Mesenteric fat pad (tissue), 1 donor: ENCODE data around the gene ABCA6. TPM values are rescaled to one million over a fixed set of nuclear protein-coding genes. Genes with fewer than 3 reads are reported as not detected.
"Not testable (repeated sequence)": the region's sequence is repeated elsewhere in the genome, so short reads cannot be mapped to it uniquely, and the experiment has no call there.

Experiments used
- DNase-seq: peaks from one replicate; pipeline ENCODE4 v3.0.0-alpha.2; 2020; ENCODE audit warnings: low spot score
- total RNA-seq: library from RNA; stranded (reverse); fragmentation: NEBNext Ultra II Directional; extraction: Animal tissue kit (Norgen Biotek cat#: 25700); gene quantifications from one replicate; pipeline ENCODE4 v1.2.1, GENCODE V29; 2021
- donor health status: DM: yes; HTN: yes; CAD: no.

ABCA6 gene
- total RNA-seq, 1 donor from 2014 or later = 106 TPM

DNA sequence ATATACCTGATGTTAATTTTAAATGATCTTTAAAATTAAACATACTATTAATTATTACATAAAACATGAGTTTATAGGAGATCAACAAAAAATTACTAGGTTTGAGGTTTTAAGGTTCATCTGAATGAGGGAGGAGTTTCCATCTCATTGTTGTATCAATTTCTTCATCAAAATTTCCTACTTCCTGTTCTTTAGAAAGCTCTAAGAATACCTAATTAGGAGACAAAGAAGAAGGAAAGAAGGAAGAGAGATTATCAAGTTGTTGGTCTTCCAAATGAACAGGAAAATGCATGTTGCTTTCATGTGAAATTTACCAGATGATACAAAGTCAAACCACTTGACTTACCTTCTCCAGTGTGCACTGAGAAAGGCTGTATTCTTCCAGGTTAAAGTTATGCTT is 62.8 kb downstream of the ABCA6 start:
- no peak for DNase-seq

- DNase-seq = no peak
Measured at GRCh38 chr17:69075823-69076222, 65.9 kb downstream of the ABCA6 start.

DNA sequence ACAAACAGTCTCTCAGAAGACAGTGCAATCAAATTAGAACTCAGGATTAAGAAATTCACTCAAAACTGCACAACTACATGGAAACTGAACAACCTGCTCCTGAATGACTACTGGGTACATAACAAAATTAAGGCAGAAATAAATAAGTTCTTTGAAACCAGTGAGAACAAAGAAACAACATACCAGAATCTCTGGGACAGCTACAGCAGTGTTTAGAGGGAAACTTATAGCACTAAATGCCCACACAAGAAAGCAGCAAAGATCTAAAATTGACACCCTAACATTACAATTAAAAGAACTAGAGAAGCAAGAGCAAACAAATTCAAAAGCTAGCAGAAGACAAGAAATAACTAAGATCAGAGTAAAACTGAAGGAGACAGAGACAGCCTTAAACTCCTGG is 68.3 kb downstream of the ABCA6 start:
- DNase-seq = not testable (repeated sequence)

GRCh38 chr17:69072803-69073256 is 68.9 kb downstream of the ABCA6 start:
- not testable (repeated sequence) for DNase-seq

DNA sequence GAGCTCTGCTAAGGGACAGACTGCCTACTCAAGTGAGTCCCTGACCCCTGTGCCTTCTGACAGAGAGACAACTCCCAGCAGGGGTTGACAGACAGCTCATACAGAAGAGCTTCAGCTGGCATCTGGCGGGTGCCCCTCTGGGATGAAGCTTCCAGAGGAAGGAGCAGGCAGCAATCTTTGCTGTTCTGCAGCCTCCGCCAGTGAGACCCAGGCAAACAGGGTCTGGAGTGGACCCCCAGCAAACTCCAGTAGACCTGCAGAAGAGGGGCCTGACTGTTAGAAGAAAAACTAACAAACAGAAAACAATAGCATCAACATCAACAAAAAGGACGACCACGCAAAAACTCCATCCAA is 70.5 kb downstream of the ABCA6 start:
- DNase-seq = not testable (repeated sequence)

DNA sequence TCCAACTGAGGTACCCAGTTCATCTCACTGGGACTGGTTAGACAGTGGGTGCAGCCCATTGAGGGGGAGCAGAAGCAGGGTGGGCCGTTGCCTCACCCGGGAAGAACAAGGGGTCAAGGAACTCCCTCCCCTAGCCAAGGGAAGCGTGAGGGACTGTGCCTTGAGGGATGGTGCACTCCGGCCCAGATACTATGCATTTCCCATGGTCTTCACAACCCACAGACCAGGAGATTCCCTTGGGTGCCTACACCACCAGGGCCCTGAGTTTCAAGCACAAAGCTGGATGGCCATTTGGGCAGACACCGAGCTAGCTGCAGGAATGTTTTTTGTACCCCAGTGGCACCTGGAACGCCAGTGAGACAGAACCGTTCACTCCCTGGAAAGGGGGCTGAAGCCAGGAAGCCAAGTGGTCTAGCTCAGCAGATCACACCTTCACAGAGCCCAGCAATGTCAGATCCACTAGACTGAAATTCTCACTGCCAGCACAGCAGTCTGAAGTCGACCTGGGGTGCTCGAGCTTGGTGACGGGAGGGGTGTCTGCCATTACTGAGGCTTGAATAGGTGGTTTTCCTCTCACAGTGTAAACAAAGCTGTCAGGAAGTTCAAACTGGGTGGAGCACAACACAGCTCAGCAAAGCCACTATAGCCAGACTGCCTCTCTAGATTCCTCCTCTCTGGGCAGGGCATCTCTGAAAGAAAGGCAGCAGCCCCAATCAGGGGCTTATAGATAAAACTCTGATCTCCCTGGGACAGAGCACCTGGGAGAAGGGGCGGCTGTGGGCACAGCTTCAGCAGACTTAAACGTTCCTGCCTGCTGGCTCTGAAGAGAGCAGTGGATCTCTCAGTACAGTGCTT is 71.1 kb downstream of the ABCA6 start:
- DNase-seq = not testable (repeated sequence)

- no peak for DNase-seq
Measured at GRCh38 chr17:69069226-69069750, 72.4 kb downstream of the ABCA6 start.

GRCh38 chr17:69067274-69068047 is 74.2 kb downstream of the ABCA6 start:
- DNase-seq = no peak

DNA sequence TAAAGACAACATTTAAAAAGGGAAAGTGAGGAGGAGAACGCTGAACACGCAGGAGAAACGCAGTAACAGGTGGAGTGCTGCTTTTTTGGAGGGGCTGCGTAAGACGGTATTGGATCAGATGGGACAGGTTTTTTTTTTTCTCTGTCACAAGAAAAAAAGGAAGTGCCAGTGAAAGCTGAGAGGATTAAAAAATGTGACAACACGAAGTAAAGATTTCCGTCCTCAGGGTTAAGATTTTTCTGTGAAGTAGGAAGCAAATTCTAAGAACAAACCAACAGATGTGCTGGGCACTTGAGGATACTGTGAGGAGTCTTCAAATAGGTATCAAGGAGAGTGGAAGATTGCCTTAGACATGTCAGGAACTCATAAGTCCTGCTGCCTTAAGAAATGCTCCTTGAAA is 75.2 kb downstream of the ABCA6 start:
- no peak for DNase-seq

DNA sequence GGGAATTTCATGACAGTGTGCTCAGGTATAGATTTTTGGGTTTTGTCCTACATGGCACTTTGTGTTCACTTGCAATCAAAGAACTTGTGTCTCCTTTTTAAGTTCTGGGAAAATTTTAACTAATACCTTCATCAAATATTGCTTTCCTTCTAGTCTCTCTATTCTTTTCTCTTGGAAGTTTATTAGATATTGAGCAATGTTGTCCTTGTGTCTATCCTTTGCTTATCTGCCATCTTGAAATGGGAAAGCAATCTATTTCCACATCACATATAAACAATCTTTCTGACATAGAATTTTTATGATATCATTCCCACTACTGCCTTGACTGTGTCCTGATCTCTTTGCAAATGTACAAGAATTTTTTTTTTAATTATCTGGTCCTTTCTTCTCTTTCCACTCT is 76.6 kb downstream of the ABCA6 start:
- no peak for DNase-seq

DNA sequence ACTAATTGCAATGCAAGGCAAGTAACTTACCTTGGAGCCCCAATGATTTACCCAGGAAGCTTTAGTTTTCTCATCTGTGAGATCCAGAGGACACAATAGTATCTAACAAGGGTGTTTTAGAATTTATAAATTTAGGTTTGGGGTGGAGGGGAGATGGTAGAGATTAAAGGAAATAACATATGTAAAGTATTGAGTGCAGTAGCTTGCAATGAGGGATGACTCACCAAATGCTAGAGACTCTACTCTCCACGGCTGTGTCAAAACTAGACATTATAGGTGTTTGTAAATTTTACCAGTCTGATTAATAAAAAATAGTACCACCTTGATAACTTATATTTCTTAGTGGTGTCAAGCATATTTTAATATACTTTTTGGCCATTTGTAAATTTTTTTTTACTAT is 77.2 kb downstream of the ABCA6 start:
- DNase-seq = no peak

GRCh38 chr17:69064001-69064400 is 77.7 kb downstream of the ABCA6 start:
- DNase-seq = no peak

DNA sequence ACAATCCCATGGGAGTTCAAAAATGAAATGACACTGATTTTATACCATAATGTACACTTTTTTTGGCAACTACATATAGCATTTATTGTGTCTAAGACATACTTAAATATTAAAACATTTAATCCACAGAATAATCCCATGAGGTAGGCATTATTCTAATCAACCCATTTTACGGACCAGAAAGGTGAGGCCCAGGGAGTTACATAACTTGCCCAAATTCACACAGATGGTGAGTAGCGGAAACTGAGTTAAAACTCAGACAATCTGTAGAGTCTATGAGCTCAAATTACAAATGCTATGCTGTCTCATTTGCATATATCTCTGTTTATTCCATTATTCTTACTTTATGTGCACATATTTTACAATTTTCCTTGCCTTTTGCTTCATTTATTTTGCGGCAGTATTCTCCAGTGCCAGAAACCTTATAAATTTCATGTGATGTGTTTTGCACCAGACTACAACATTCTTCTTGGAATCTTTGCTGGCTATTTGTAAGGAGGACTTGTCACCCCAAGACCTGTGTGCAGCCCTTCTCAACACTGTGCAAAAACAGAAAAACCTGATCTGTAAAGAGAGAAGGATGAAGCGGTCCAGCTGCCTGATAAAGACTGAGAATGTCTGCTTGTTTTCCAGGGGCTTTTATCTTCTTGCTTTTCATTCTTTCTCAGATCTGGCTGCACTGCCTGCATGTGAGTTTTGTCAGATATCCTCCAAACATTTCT is 78.7 kb downstream of the ABCA6 start:
- DNase-seq = no peak

DNA sequence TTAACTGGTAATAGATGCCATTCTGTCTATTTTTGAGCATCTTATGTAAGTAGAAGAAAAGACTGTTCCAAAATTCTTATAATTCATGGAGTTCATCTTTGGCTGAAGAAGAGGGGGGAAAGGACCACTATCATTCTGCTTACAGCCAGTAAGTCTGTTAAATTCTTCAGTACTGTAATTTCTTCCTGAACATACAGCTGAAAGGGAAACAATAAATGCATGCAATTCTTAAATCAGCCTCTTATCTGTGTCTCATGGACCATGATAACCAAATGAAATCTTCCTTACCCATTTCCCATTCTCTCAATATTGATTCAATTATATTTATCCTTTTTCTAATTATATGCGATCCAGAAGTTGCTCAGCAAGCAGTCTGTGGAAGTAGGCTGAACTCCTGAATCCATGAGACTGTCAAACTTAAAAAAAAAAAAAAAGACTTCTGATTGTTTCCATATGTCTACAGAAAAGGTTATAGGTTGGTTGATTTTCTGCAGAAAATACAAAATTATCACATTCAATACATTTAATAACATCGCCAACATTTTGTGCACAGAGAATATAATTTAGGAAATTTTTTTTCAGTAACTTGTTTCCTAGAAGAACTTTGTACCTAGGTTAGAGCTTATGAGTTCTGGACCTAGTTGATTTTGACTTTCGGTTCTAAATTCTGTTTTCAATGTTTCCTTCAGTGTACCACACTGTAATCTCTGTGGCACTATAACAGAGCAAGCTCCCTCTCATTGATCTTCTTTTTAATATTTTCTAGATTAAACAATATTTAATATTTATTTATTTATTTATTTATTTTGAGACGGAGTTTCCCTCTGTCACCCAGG is 79.8 kb downstream of the ABCA6 start:
- no peak for DNase-seq

DNA sequence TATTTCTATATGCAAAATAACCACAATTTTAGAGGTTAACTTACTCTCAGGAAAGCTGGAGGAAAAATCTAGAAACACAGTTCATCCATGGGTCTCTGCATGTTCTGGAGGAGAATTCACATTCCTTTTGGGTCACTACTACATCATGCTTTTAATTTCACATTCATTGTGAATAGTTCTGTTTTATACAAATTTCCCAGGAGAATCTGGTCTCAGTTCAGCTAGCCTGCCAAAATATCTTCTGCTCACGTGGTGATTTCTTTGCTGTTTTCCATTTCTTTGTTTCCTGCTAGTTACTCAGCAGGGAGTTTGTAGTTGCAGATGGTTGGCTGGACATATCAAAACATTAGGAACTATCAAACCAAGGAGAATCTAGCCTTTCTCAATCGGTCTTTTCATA is 80.9 kb downstream of the ABCA6 start, which contains the start of gene ABCA9:
Gene ABCA9, minus strand, starts transcription at position 106 of the 400 bp plus-strand sequence. CDS start 9,801 bp downstream, outside the sequence.
- DNase-seq = no peak

DNA sequence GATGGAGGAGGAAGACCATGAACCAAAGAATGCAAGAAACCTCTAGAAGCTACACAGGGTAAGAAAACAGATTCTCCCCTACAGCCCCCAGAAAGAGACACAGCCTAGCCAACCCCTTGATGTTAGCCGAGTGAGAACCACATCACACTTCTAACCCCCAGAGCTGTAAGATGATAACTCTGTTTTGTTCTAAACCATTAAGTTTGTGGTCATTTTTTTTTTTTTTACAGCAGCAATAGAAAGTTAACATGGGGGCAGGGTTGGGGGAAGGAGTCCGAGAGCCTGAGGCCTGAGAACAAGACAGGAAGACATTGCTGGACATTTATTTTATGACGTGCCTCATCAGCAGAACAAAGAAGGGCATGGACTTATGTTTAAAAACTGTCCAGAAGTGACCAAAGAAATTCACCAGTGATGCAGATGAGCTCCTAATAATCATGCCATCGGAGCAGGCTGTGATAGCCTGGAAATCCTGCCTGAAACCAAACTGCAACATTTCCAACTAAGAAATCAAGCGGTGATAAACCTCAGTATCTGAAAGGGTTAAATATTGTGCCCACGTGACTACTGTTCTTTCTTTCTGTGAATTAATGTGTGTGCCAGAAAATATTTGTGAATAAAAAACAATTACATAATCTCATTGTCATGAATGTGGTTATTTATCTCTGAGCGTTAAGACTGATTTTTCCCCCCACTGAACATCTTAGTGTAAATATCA is 82.1 kb downstream of the ABCA6 start:
- DNase-seq = no peak

- no peak for DNase-seq
Measured at GRCh38 chr17:69058165-69058564, 83.5 kb downstream of the ABCA6 start.

DNA sequence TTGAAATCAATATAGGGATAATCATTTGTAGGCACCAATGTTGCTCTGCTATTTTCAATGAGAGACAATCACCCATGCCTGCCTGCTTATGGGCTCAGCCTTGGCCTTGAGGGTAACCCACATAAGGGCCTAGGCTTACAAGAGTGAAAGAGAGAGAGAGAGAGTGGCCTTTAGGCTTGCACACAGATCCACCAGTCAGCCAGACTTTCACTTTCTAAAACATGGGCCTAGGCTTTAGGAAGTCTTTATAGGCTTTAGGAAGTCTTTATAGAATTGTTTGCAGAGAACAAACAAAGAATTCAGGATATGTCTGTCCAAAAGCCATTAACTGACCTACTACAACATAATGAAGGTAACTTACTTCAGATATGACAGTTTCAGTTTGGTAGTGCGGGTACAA is 84.4 kb downstream of the ABCA6 start:
- no peak for DNase-seq

- no peak for DNase-seq
Measured at GRCh38 chr17:69056179-69056823, 85.4 kb downstream of the ABCA6 start.
